ENCODE results near the gene RERE. TPM values are rescaled to one million over a fixed set of nuclear protein-coding genes. Genes with fewer than 3 reads are reported as not detected.

Gene RERE
- total and polyA plus RNA-seq, 2 donors (not counting 3 experiments of a cell fraction or from before 2014, with no cell fraction given): 14.1 to 113 TPM

DNA sequence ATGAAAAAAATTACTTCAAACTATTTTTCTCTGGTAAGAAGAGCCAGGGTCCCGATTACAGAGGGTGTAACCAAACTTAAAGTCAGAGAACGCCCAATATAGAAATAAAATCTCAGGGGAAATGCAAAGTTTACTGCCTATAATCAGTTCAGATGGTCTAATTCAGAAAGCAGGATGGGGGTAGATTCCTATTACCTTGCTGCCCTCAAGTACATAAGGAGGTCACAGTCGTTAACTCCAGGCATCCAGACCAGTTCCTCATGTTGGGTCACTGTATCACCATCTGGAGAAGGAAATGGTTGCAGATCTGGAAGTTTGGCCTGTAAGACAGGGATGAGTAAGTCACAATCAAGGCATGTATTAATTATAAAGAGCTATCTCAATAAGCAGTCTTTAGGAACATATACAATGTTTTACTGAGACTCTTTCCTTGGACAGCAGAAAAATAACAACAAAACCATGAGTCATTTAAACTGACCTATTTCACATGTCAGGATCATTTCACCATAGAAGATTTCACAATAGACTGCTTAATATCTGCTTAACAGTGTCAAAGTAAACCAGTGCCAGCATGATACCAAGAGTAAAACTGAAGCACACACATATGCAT is 320.1 kb downstream of the RERE start:
- H4K20me1 ChIP-seq (replicated peaks; ENCODE audit: control insufficient read depth, extremely low read depth, insufficient read depth, low read length): no peaks in the 10 kb centered on the region
- no peak for DNase-seq (ENCODE audit: low read depth, low spot score)
- BruUV-seq (replicated peaks): no TSS peak
- H3K4me2 ChIP-seq (ENCODE audit: insufficient read depth, low read length): no peak overlapping the region
- no peaks in the 10 kb centered on the region for H3K79me2 ChIP-seq (ENCODE audit: control insufficient read depth, insufficient read depth, low read length)
- intact Hi-C loops (cut with micrococcal nuclease): no loop called here
- H3K4me3 ChIP-seq (replicated peaks in 1 of 3; ENCODE audit: insufficient read depth in 1 of 3, low read depth in 1 of 3, low read length in 3 of 3): no peak overlapping the region
- ChIA-PET POLR2A (no interaction called here), CTCF (interaction anchor here (0.6 to 1.2 kb wide), 3 partner anchors 14 to 206 kb away, joined by 3 to 4 read pairs (median 3); no protein-coding TSS in a partner anchor)
- H3K9me3 ChIP-seq (replicated peaks; ENCODE audit: control insufficient read depth, insufficient read depth, low read length): no peaks in the 10 kb centered on the region
- H3K4me1 ChIP-seq (ENCODE audit: control insufficient read depth, extremely low read depth, insufficient read depth, low read length): peaks cover 12% of the 10 kb centered on the region
- dilution Hi-C loops (cut with MboI; ENCODE audit: extremely low pct_ligation_motif_present, low sequenced_read_pairs): no loop called here
- no peak overlapping the region for H2AFZ ChIP-seq (ENCODE audit: low read depth, low read length)
- TF ChIP-seq EZH2 (IDR thresholded peaks at IDR 0.05; ENCODE audit: borderline replicate concordance, low read depth, low read length, severe bottlenecking): no peak
- no peak for TF ChIP-seq POLR2A (IDR thresholded peaks at IDR 0.05; ENCODE audit: low read depth, low read length)
- TF ChIP-seq MYC (IDR thresholded peaks at IDR 0.05; ENCODE audit: low read depth, low read length): no peak
- TF ChIP-seq, protein P1, sequence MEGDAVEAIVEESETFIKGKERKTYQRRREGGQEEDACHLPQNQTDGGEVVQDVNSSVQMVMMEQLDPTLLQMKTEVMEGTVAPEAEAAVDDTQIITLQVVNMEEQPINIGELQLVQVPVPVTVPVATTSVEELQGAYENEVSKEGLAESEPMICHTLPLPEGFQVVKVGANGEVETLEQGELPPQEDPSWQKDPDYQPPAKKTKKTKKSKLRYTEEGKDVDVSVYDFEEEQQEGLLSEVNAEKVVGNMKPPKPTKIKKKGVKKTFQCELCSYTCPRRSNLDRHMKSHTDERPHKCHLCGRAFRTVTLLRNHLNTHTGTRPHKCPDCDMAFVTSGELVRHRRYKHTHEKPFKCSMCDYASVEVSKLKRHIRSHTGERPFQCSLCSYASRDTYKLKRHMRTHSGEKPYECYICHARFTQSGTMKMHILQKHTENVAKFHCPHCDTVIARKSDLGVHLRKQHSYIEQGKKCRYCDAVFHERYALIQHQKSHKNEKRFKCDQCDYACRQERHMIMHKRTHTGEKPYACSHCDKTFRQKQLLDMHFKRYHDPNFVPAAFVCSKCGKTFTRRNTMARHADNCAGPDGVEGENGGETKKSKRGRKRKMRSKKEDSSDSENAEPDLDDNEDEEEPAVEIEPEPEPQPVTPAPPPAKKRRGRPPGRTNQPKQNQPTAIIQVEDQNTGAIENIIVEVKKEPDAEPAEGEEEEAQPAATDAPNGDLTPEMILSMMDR (IDR thresholded peaks at IDR 0.05; ENCODE audit: extremely low read depth in 1 of 2, insufficient read depth in 1 of 2, low read depth in 1 of 2, low read length in 2 of 2): no peak
- TF ChIP-seq, protein P2, sequence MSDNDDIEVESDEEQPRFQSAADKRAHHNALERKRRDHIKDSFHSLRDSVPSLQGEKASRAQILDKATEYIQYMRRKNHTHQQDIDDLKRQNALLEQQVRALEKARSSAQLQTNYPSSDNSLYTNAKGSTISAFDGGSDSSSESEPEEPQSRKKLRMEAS (IDR thresholded peaks at IDR 0.05; ENCODE audit: insufficient read depth, insufficient read length): no peak
- TF ChIP-seq GATA2 (IDR thresholded peaks at IDR 0.05; ENCODE audit: insufficient read depth, insufficient read length, low read depth, low read length): no peak
- no peak for TF ChIP-seq FOS (IDR thresholded peaks at IDR 0.05; ENCODE audit: borderline replicate concordance, insufficient read depth, low read length)
- TF ChIP-seq POLR2AphosphoS5 (IDR thresholded peaks at IDR 0.05; ENCODE audit: insufficient read depth, low read depth, low read length): no peak
- TF ChIP-seq JUN (IDR thresholded peaks at IDR 0.05; ENCODE audit: borderline replicate concordance, insufficient read depth, insufficient read length, low read depth): no peak
- H3K27ac ChIP-seq (ENCODE audit: insufficient read depth, low read depth, low read length): no peak overlapping the region
- H3K36me3 ChIP-seq (ENCODE audit: control insufficient read depth in 2 of 2, extremely low read depth in 1 of 2, insufficient read depth in 2 of 2, low read length in 2 of 2): peaks cover 4 to 10% of the 10 kb centered on the region in 2 experiments
- H3K9me1 ChIP-seq (replicated peaks; ENCODE audit: control insufficient read depth, extremely low read depth, insufficient read depth, low read length): no peaks in the 10 kb centered on the region
- H3K9ac ChIP-seq (replicated peaks; ENCODE audit: extremely low read depth, insufficient read depth, low read length): no peak overlapping the region
- no peak for FAIRE-seq
- no peaks in the 10 kb centered on the region for H3K27me3 ChIP-seq (ENCODE audit: control insufficient read depth in 2 of 2, insufficient read depth in 2 of 2, low read length in 2 of 2)
